Activated CD4-positive, alpha-beta T cell treated with anti-CD3 and anti-CD28 coated beads, Interleukin-2, Interleukin-6, amounts not matched to agents 100 ng/mL and 50 ng/mL, durations not matched to agents 16 hours and 8 hours (primary cell): ENCODE measurements around the gene STAP1.
"Not testable (repeated sequence)": the region's sequence is repeated elsewhere in the genome, so short reads cannot be mapped to it uniquely, and the experiment has no call there.

Experiments used
- DNase-seq: peaks from one replicate; pipeline ENCODE4 v3.0.0-alpha.2; 2020

The STAP1 gene

GRCh38 chr4:67558493-67558892 is at the start of gene STAP1:
Gene STAP1 (plus strand): TSS chr4:67558727. CDS start chr4:67558810, 83 bp downstream.
- peak; percentile 45 for DNase-seq

DNA sequence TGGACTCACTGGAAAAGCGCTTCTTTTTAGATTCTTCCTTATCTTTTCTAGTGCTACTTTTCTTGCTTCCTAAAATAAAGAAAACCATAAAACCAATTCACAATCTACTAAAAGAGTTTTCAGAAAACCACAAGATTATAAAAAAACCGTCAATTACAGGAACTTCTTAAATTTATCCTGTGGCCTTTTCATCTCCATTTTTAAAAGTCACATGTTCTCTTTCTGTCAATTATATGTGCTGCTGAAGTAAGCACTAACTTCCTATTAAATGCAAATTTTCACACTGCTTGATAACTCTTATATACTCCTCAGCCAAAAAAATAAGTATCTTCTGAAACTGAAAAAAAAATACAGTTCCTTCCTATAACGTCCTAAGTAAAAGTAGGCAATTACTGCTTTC is 46.0 kb upstream of the STAP1 start:
- no peak for DNase-seq

DNA sequence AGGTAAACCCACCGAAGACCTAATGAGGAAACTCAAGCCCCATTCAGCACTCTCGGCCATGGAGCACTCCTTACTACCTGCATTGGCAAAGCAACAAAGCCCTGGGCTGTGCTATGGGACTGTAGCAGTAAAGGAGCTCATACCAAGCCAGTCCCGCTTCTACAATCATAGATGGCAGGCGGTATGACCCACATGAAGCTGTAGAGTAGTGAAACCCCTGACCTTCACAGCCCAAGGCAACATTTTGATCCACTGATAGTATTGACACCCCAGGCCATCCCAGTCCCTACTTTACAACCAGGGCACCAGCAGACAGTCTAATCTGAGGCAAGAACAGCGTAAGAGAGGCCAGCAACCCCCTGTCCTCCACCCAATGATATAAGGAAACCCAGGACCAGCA is 38.4 kb upstream of the STAP1 start:
- no peak for DNase-seq

GRCh38 chr4:67521506-67521905 is 37.0 kb upstream of the STAP1 start:
- peak; percentile 47 for DNase-seq

DNA sequence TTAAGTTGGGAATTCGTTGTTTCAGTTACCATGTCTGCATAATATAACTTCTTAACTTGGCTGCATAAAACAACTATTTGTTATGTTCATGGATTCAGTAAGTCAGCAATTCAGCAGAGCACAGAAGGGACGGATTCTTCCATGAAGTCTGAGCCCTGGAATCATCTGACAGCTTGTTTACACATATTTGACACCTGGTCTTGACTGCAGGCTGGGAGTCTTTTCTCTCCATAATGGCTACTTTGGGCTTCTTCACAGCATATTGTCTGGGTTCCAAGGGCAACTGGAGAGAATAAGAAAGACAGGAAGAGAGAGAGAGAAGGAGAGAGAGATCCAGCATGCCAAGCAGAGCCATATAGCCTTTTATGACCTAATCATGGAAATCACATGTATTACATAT is 36.3 kb upstream of the STAP1 start:
- DNase-seq: no peak

- peak; percentile 54 for DNase-seq
These were observed 35.5 kb upstream of the STAP1 start for GRCh38 chr4:67522851-67523671.

GRCh38 chr4:67524140-67524539 is 34.4 kb upstream of the STAP1 start:
- DNase-seq: not testable (repeated sequence)

GRCh38 chr4:67531379-67531962 is 27.1 kb upstream of the STAP1 start:
- no peak for DNase-seq

GRCh38 chr4:67532397-67532796 is 26.1 kb upstream of the STAP1 start:
- not testable (repeated sequence) for DNase-seq

- no peak for DNase-seq
These were observed 25.4 kb upstream of the STAP1 start for GRCh38 chr4:67533112-67533511.

DNA sequence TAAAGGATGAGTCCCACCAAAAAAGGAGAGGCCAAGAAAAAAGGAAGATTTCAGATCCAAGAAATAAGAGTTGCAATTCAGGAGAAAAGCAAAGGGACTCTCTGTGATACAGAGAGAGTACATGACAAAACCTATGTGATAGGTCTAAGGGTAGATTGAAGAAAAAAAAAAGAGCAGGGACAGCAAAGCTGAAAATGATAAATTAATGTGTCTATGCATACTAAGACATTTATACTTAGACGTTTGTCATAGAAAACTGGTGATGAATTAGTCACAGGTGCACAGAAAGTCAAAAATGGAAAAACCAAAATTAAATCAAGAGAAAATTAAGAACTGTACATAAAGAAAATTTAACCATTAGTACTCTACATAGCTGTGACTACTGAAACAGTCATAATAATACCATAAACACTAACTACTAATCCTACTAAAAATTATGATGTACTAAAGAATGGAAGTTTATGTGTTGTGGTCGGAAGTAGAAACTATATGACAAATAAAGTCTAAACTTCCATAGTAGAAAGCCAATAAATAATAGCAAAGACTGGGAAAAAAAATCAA is 23.2 kb upstream of the STAP1 start:
- DNase-seq: no peak

- no peak for DNase-seq
These were observed 18.7 kb upstream of the STAP1 start for GRCh38 chr4:67539830-67540229.

- DNase-seq: no peak
These were observed 16.5 kb upstream of the STAP1 start for GRCh38 chr4:67542076-67542475.

- DNase-seq: peak; percentile 97
These were observed 13.1 kb upstream of the STAP1 start, which contains the start of gene CENPC for GRCh38 chr4:67545199-67546003. Gene CENPC (minus strand): TSS chr4:67545503. CDS start chr4:67545355, 148 bp downstream.

DNA sequence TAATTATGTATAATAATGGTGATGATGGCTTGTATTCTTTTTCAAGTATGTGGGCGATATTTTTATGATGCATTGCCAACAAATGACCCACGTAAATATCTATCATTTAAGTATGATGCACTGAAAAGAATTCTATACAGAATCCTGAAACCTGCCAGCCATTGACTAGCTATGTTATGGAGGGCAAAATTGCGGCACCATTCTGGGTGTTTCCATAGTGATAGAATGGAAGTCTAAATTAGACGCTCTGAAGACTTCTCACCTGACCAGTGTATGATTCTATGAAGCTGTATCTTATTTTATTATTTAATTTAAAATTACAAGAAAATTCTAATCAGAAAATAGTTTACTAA is 12.5 kb upstream of the STAP1 start:
- DNase-seq: no peak

DNA sequence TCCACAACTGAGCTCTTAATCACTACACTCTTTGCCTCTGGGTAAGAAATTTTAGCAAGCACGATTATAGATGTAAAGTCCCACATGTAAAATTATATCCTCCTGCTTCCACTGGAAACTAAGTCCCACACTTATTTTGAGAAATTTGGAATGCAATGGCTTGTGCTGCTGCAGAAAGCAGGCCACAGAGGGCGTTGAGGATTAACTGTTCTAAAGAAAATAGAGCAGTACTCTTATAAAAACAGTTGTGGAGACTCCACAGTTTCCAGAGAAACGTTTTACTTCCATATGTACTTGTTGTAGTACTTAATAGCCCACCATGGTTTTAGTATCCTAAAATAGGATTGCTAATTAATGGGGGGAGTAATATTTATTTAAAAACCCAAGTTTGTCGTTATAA is 11.6 kb upstream of the STAP1 start:
- DNase-seq: no peak

DNA sequence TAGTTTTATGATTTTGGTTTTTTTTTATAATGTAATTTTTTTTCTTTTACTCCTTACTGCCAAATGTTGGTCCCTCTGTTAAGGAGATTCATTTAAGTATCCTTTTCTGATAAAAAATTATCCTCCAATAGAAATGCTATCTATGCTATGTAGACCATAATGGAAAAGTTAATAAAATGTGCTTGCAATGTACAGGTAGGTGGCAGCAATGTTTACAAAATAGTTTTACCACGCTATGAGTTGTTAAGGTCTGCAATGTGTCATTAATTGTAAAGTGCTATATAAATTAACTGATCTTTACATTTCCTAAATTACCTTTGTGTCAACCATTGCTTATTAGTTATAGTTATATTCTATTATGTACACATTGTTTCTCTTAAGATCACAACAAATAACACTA is 9.4 kb upstream of the STAP1 start:
- DNase-seq: peak; percentile 28

GRCh38 chr4:67550451-67550850 is 8.1 kb upstream of the STAP1 start:
- DNase-seq: no peak

DNA sequence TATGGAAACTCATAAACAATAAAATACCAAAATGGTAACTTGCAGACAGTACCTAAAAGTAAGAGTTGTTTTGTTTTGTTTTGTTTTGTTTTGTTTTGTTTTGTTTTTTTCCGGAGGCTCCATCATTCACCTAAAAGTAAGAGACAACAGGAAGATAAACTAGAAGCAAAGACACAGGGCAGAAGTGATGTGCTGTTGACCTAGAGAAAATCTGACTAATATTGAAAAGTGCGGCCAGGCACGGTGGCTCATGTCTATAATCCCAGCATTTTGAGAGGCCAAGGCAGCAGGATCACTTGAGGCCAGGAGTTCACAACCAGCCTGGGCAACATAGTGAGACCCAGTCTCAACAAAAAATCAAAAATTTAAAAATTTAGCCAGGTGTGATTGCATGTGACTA is 7.7 kb upstream of the STAP1 start:
- no peak for DNase-seq

GRCh38 chr4:67552146-67552792 is 6.3 kb upstream of the STAP1 start:
- not testable (repeated sequence) for DNase-seq

DNA sequence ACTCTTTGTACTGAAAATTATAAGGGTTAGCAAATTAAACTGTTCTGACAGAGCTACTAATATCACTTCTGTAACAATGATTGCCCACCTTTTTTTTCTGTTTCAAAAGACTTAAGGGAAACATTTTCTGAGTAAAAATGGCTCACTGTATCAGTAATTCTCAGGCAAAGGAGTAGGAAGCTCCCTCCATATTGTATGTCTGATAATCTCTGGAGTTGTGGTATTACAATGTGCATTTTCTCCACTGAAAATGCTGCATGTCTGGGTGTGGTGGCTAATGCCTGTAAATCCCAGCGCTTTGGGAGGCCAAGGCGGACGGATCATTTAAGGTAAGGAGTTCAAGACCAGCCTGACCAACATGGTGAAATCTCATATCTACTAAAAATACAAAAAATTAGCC is 4.4 kb upstream of the STAP1 start:
- no peak for DNase-seq

GRCh38 chr4:67555447-67555846 is 3.1 kb upstream of the STAP1 start:
- DNase-seq: no peak

DNA sequence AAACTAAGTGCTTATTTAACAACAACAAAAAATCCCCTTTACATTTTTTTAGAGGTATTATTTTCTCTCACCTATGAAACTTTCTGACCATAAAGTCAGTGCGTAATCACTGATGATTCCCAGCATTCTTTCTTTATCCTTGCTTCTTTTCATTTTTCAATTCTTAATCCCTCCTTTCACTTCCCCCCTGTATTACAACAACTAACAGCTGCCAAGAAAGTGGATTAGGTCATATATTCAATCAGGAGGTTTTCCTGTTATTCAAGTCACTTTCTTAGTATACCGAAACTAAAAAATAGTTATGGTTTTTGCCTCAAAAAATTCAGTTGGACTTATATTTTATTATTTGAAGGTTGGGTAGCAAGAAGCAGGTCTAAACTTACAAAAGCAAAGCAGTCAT is 2.1 kb upstream of the STAP1 start:
- DNase-seq: no peak
